RWPE1 (cell line): ENCODE results near the gene DNAJA4.

Source experiments
- CTCF ChIA-PET: fragments of 350-600 bp; sonication (Branson Sonifier 250); formaldehyde crosslinking; extraction: SDS; loops from one replicate; lab custom pipeline; 2021; lab: Yijun Ruan, JAX
- POLR2A ChIA-PET: fragments of 400-600 bp; formaldehyde crosslinking; extraction: SDS; loops from one replicate; lab custom pipeline; 2020; ENCODE audit warnings: antibody characterized with exemption; ENCODE audit not compliant: low non-redundant PET; lab: Yijun Ruan, JAX
- DNase-seq: peaks from one replicate; pipeline ENCODE4 v3.0.0; 2012; ENCODE audit warnings: low spot score
- H3K27ac ChIP-seq: fragments of 450-650 bp; 2 replicates; pipeline ENCODE4 v1.5.1; 2017
- CTCF ChIP-seq: fragments of 450-650 bp; conservative IDR thresholded peaks from 2 replicates; pipeline ENCODE4 v1.5.1; 2017; ENCODE audit warnings: low read depth, mild to moderate bottlenecking

The DNAJA4 gene

DNA sequence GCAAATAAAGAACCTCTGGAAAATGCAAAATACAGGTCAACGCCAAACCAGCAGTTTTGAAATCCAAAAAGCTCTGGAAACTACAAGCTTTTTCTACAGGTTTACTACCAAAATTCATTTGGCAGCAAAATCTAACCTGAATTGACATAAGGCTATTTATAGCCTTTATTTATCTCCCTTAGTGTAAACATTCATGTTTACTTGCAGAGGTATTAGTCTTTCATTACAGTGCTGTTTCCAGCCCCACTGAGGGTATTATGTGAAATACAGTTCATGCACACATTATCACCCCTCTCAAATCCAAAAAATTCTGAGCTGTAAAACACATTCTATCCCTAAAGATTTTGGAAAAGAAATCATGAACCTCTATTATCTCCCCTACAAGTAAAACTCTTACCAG, 27.9 kb downstream of the DNAJA4 start:
- CTCF ChIA-PET: interaction anchor here (0.8 kb wide), 1 partner anchor 36 kb away, joined by 3 read pairs; no protein-coding TSS in a partner anchor
- H3K27ac ChIP-seq: no peak overlapping the region
- TF ChIP-seq CTCF: no peak
- POLR2A ChIA-PET: no interaction called here
- no peak for DNase-seq

DNA sequence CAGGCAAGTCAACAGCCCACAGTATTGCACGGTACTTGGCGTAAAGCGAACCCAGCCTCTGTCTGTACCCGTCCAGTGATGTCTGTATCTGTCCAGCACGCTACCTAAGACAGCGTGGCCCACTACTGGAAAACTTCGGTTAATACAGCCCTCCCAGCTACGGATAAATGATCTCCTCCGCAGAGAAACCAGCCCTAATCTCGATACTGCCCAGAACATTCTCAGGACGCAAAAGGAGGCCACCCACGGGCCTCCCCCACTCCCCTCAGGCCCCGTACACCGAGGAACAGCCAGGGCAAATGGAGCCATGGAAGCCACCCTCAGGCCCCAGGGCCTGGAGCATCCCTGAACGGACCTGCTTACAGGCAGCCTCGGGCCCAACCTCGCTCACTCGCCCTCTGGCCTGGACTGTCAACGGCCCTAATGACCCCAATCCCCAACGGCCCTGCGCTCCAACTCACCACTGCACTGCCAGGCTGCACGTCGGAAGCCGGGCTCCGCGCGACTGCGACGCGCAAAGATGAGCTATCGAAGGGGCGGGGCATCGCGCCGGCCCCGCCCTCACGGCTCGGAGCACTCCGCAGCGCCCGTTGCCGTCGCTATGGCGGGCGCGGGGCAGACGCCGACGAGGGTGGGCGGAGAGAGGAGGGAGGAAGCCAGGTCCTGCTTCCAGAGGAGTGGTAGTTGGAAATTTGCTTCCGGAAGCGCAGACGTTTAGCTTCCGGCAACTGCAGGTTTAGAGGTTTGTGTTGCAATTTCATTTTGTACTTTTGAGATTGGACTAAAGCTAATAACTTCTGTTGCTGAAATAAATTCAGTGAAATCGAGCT, 35.0 kb downstream of the DNAJA4 start, which contains the start of gene SKIC8:
Gene SKIC8 (minus strand): TSS at position 509 of the 830 bp plus-strand sequence. CDS start 3,923 bp downstream, outside the sequence.
- ChIA-PET CTCF (no interaction called here), POLR2A (interaction anchor here (0.5 to 1.0 kb wide), 5 partner anchors 46 to 124 kb away, joined by 3 to 5 read pairs (median 4); no protein-coding TSS in a partner anchor)
- DNase-seq: peak; percentile 96
- no peak for TF ChIP-seq CTCF
- peak within 1 kb of the TSS; percentile 68 for H3K27ac ChIP-seq

GRCh38 chr15:78301326-78301725, 37.0 kb downstream of the DNAJA4 start:
- no peak overlapping the region for H3K27ac ChIP-seq
- TF ChIP-seq CTCF: no peak
- CTCF ChIA-PET: no interaction called here
- DNase-seq: no peak
- POLR2A ChIA-PET: no interaction called here

DNA sequence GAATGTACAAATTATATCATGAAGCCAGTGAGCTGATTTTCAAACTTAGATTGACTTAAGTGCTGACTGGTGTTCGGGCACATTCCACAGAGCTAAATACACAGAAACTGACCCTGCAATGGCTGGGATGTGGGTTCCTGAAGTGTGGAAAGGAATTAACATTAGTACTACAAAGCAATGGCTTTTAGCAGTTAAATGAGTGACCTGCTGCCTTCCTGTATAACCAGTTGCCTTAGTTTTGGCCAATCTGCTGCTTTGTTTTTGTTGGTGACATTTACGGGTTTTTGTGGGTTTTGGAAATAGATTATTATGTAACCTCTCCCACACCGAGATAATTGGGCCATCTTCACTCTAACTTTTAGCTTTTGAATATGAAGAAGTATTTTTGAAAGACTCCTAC, 37.5 kb downstream of the DNAJA4 start:
- no peak for DNase-seq
- no peak for TF ChIP-seq CTCF
- ChIA-PET CTCF (interaction anchor here (1.1 kb wide), 1 partner anchor 181 kb away, joined by 3 read pairs; no protein-coding TSS in a partner anchor), POLR2A (no interaction called here)
- no peak overlapping the region for H3K27ac ChIP-seq

DNA sequence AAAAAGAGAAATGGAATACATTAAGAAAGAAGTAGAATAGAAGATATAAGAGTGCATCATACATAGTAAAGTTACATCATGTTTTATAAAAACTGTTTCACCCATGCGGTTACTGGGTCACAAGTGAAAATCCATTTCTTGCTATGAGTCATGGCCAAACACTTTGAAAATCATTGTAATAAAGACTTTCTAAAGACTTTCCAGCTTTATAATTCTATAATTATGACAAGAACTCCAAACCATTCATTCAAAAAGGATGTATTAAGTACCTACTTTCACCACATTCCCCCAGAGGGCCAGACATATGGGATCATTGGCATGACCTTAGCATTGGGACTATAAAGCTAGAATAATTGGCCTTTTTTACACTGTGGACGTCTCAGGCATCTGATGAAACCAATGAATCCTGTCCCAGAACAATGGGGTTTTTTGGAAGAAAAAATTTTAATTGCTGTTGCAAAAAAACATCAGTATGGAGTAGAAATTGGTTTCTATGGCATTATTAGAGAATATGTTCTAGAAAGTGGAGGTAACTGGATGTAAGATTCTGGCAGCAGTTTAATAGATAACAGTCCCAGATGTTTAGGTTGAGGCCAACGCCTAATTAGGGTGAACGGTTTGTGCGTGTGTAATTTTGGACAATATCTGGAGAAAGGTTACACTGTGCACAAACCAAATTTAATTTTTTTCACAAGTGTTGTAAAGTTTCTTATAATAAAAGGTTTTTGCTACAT, 38.4 kb downstream of the DNAJA4 start:
- H3K27ac ChIP-seq: no peak overlapping the region
- ChIA-PET POLR2A (no interaction called here), CTCF (interaction anchor here (0.5 to 1.1 kb wide), 3 partner anchors 11 to 180 kb away, joined by 3 to 4 read pairs (median 3); no protein-coding TSS in a partner anchor)
- DNase-seq: peak; percentile 34
- TF ChIP-seq CTCF: no peak
